KMS-11 (cell line): ENCODE measurements around the gene ERVFRD-1.

ENCODE experiments used
- H2AFZ ChIP-seq: fragments of 200-600 bp; sonication (generic); 2 replicates; pipeline ENCODE4 v1.6.1; 2016; ENCODE audit warnings: antibody characterized with exemption, mixed run types, low read depth
- H3K27ac ChIP-seq: fragments of 200-600 bp; sonication (generic); 2 replicates; pipeline ENCODE4 v1.6.1; 2016; ENCODE audit warnings: mild to moderate bottlenecking, mixed run types
- H3K27me3 ChIP-seq: fragments of 200-600 bp; sonication (generic); 2 replicates; pipeline ENCODE4 v1.6.1; 2017; ENCODE audit warnings: mild to moderate bottlenecking, low read depth, mixed run types, moderate library complexity; ENCODE audit not compliant: insufficient read depth
- H3K36me3 ChIP-seq: fragments of 200-600 bp; sonication (generic); 2 replicates; pipeline ENCODE4 v1.6.1; 2017; ENCODE audit warnings: mild to moderate bottlenecking, mixed run types; ENCODE audit not compliant: insufficient read depth
- H3K4me1 ChIP-seq: fragments of 200-600 bp; sonication (generic); 2 replicates; pipeline ENCODE4 v1.6.1; 2016; ENCODE audit warnings: mild to moderate bottlenecking, low read depth, mixed run types; ENCODE audit not compliant: poor library complexity, severe bottlenecking
- H3K4me2 ChIP-seq: fragments of 200-600 bp; sonication (generic); 2 replicates; pipeline ENCODE4 v1.7.0; 2016; ENCODE audit warnings: mild to moderate bottlenecking, mixed run types
- H3K4me3 ChIP-seq: fragments of 200-600 bp; sonication (generic); IDR thresholded peaks from 2 replicates; pipeline ENCODE4 v1.6.1; 2017; ENCODE audit warnings: low read depth, low read length, mixed read lengths; ENCODE audit not compliant: insufficient read depth
- H3K79me2 ChIP-seq: fragments of 200-600 bp; sonication (generic); 2 replicates; pipeline ENCODE4 v1.6.1; 2016; ENCODE audit warnings: low read depth, mixed run types; ENCODE audit not compliant: insufficient read depth
- H3K9ac ChIP-seq: fragments of 200-600 bp; sonication (generic); 2 replicates; pipeline ENCODE4 v1.6.1; 2016; ENCODE audit warnings: mild to moderate bottlenecking, mixed run types
- H4K20me1 ChIP-seq: fragments of 200-600 bp; sonication (generic); 2 replicates; pipeline ENCODE4 v1.6.1; 2016; ENCODE audit warnings: mild to moderate bottlenecking, mixed run types; ENCODE audit not compliant: insufficient read depth
- CTCF ChIP-seq: fragments of 200-600 bp; sonication (generic); conservative IDR thresholded peaks from 2 replicates; pipeline ENCODE4 v1.6.1; 2017; ENCODE audit warnings: low read depth, mild to moderate bottlenecking, antibody characterized with exemption, low read length, moderate library complexity, mixed read lengths

Gene ERVFRD-1

GRCh38 chr6:11055127-11055627 is 56.3 kb downstream of the ERVFRD-1 start:
- Histone ChIP-seq H3K4me3 (no peak overlapping the region), H3K36me3 (no peaks in the 10 kb centered on the region), H3K27me3 (no peaks in the 10 kb centered on the region), H3K79me2 (no peaks in the 10 kb centered on the region), H3K27ac (no peak overlapping the region), H3K4me2 (no peak overlapping the region), H3K9ac (no peak overlapping the region), H3K4me1 (no peaks in the 10 kb centered on the region), H2AFZ (no peak overlapping the region), H4K20me1 (no peaks in the 10 kb centered on the region)
- TF ChIP-seq CTCF: no peak

- Histone ChIP-seq H3K79me2 (no peaks in the 10 kb centered on the region), H3K4me3 (no peak overlapping the region), H3K4me1 (no peaks in the 10 kb centered on the region), H3K27me3 (no peaks in the 10 kb centered on the region), H3K36me3 (no peaks in the 10 kb centered on the region), H3K9ac (no peak overlapping the region), H3K27ac (no peak overlapping the region), H4K20me1 (no peaks in the 10 kb centered on the region), H2AFZ (no peak overlapping the region), H3K4me2 (no peak overlapping the region)
- TF ChIP-seq CTCF: no peak
These were observed 56.8 kb downstream of the ERVFRD-1 start for GRCh38 chr6:11054722-11055121.

- no peak overlapping the region for H2AFZ ChIP-seq
- H3K4me2 ChIP-seq: no peak overlapping the region
- no peaks in the 10 kb centered on the region for H3K36me3 ChIP-seq
- H4K20me1 ChIP-seq: no peaks in the 10 kb centered on the region
- H3K27ac ChIP-seq: no peak overlapping the region
- no peaks in the 10 kb centered on the region for H3K79me2 ChIP-seq
- no peaks in the 10 kb centered on the region for H3K4me1 ChIP-seq
- no peak overlapping the region for H3K9ac ChIP-seq
- no peaks in the 10 kb centered on the region for H3K27me3 ChIP-seq
- no peak overlapping the region for H3K4me3 ChIP-seq
- no peak for TF ChIP-seq CTCF
These were observed 58.2 kb downstream of the ERVFRD-1 start for GRCh38 chr6:11053307-11053706.
